NCI-H187 (cell line): ENCODE results near the gene NAA15.
"Not testable (repeated sequence)": the region's sequence is repeated elsewhere in the genome, so short reads cannot be mapped to it uniquely, and the experiment has no call there.

ENCODE experiments used
- DNase-seq, 2 experiments: peaks; one replicate each; lab custom pipeline; 2025; lab: John Stamatoyannopoulos, UW

Gene NAA15

GRCh38 chr4:139297001-139297410 is 4.3 kb upstream of the NAA15 start:
- DNase-seq = no peak

GRCh38 chr4:139299536-139299935 is 1.8 kb upstream of the NAA15 start:
- no peak for DNase-seq

GRCh38 chr4:139300431-139301112 is 733 bp upstream of the NAA15 start:
- peak in 1 of 2 experiments; percentile 24 for DNase-seq

- no peak for DNase-seq
These were observed 711 bp downstream of the NAA15 start, which contains the start of gene NDUFC1 for GRCh38 chr4:139301821-139302611. TSS of gene NDUFC1 (minus strand) at chr4:139302477. CDS start at chr4:139295798, 6,679 bp downstream.

- DNase-seq = no peak
These were observed 3.6 kb downstream of the NAA15 start for GRCh38 chr4:139304920-139305319.

- no peak for DNase-seq
These were observed 10.6 kb downstream of the NAA15 start for GRCh38 chr4:139311909-139312308.

- no peak for DNase-seq
These were observed 11.4 kb downstream of the NAA15 start for GRCh38 chr4:139312552-139313332.

- not testable (repeated sequence) for DNase-seq
These were observed 12.1 kb downstream of the NAA15 start for GRCh38 chr4:139313414-139313813.

- DNase-seq = no peak
These were observed 12.9 kb downstream of the NAA15 start for GRCh38 chr4:139314047-139314800.

- no peak for DNase-seq
These were observed 13.9 kb downstream of the NAA15 start for GRCh38 chr4:139315221-139315675.

- no peak for DNase-seq
These were observed 15.4 kb downstream of the NAA15 start for GRCh38 chr4:139316733-139317132.

GRCh38 chr4:139317635-139318034 is 16.3 kb downstream of the NAA15 start:
- DNase-seq = no peak

GRCh38 chr4:139319571-139319970 is 18.3 kb downstream of the NAA15 start:
- no peak for DNase-seq

- DNase-seq = not testable (repeated sequence)
These were observed 20.8 kb downstream of the NAA15 start for GRCh38 chr4:139322070-139322469.

- not testable (repeated sequence) for DNase-seq
These were observed 21.2 kb downstream of the NAA15 start for GRCh38 chr4:139322541-139322940.

- DNase-seq = no peak
These were observed 23.3 kb downstream of the NAA15 start for GRCh38 chr4:139324620-139325019.

GRCh38 chr4:139329665-139330200 is 28.4 kb downstream of the NAA15 start:
- DNase-seq = no peak

GRCh38 chr4:139330283-139330682 is 29.0 kb downstream of the NAA15 start:
- no peak for DNase-seq

GRCh38 chr4:139331185-139331584 is 29.9 kb downstream of the NAA15 start:
- DNase-seq = no peak

- DNase-seq = no peak
These were observed 31.7 kb downstream of the NAA15 start for GRCh38 chr4:139333046-139333445.

- no peak for DNase-seq
These were observed 36.3 kb downstream of the NAA15 start for GRCh38 chr4:139337612-139338011.
